IPS-20b (cell line): ENCODE results near the gene AFF2.

ENCODE experiments used
- H3K27ac ChIP-seq: one replicate; pipeline ENCODE4 v1.5.1; 2013; ENCODE audit warnings: low read length
- H3K27me3 ChIP-seq: 2 replicates; pipeline ENCODE4 v1.6.1; 2013; ENCODE audit warnings: mild to moderate bottlenecking, low read length, inconsistent platforms; ENCODE audit not compliant: insufficient read depth
- H3K36me3 ChIP-seq: 2 replicates; pipeline ENCODE4 v1.6.1; 2013; ENCODE audit warnings: low read depth, mild to moderate bottlenecking, inconsistent platforms, low read length, moderate library complexity; ENCODE audit not compliant: insufficient read depth
- H3K4me1 ChIP-seq: 2 replicates; pipeline ENCODE4 v1.6.1; 2013; ENCODE audit warnings: mild to moderate bottlenecking, control low read depth, inconsistent platforms, low read length, moderate library complexity; ENCODE audit not compliant: insufficient read depth
- H3K4me3 ChIP-seq: 2 replicates; pipeline ENCODE4 v1.5.1; 2013; ENCODE audit warnings: mild to moderate bottlenecking, low read length, inconsistent platforms
- H3K9ac ChIP-seq: 2 replicates; pipeline ENCODE4 v1.6.1; 2013; ENCODE audit warnings: low read depth, mild to moderate bottlenecking, inconsistent platforms, low read length, moderate library complexity
- H3K9me3 ChIP-seq: 2 replicates; pipeline ENCODE4 v1.6.1; 2013; ENCODE audit warnings: mild to moderate bottlenecking, low read depth, low read length, inconsistent platforms; ENCODE audit not compliant: insufficient read depth

The AFF2 gene

DNA sequence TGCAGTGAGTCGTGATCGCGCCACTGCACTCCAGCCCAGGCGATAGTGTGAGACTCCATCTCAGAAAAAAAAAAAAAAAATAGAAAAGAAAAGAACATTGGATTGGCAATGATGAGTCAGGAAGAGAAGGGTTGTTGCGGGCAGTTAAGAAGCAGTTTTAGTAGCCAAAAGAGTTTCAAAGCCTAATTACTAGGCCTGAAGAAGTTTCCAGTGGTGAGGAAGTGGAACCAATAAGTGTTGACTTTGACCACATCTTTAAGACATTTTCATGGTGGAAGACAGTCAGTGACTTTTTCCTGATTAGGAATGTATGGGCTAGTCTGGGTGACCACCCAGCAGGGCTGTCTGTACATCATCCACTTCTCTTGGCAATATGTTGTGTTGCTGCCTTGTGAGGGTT is 442.3 kb downstream of the AFF2 start:
- no peaks in the 10 kb centered on the region for H3K4me1 ChIP-seq
- H3K27me3 ChIP-seq = no peaks in the 10 kb centered on the region
- H3K9ac ChIP-seq = no peak overlapping the region
- no peaks in the 10 kb centered on the region for H3K36me3 ChIP-seq
- no peak overlapping the region for H3K4me3 ChIP-seq
- no peaks in the 10 kb centered on the region for H3K9me3 ChIP-seq
- no peak overlapping the region for H3K27ac ChIP-seq

DNA sequence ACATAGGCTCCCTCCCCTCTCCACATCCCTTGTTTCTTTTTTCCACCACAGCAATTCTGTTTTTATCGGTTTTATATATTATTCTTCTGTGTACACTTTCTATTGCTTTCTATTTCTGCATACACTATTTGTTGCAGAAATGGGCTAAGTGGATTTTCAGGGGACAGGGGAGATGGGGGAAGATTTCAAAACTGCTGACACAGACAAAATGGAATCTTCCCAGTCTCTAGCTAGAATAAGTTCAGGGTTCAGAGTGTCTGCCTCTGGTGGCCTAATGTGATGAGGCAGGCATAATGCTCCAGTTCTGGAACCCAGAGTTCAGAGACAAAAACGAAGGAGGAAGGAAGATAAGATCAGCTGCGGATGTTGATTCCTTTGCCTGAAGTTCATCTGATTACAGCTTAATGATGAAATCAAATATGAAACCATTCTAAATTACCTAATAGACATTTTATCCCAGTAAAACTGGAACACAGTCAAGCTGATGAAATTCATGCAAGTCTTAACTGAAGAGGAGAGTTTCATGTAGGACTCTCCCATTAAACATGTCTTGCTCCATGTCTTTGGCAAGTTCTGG is 447.1 kb downstream of the AFF2 start:
- no peaks in the 10 kb centered on the region for H3K27me3 ChIP-seq
- no peak overlapping the region for H3K9ac ChIP-seq
- H3K4me1 ChIP-seq = no peaks in the 10 kb centered on the region
- H3K9me3 ChIP-seq = no peaks in the 10 kb centered on the region
- H3K27ac ChIP-seq = no peak overlapping the region
- no peak overlapping the region for H3K4me3 ChIP-seq
- H3K36me3 ChIP-seq = no peaks in the 10 kb centered on the region

DNA sequence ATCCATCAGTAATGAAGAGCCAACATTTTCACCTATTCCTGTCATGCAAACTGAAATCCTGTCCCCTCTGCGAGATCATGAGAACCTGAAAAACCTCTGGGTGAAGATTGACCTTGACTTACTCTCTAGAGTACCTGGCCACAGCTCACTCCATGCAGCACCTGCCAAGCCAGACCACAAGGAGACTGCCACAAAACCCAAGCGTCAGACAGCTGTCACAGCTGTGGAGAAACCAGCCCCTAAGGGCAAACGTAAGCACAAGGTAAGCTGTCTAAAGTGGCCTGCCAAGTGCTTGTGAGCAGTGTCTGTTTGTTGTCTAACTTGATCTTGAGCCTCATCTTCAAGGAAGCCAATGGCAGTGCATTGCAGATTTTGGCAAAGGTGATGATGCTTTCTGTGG is 455.9 kb downstream of the AFF2 start:
- Histone ChIP-seq H3K4me3 (no peak overlapping the region), H3K27ac (no peak overlapping the region), H3K36me3 (no peaks in the 10 kb centered on the region), H3K27me3 (no peaks in the 10 kb centered on the region), H3K4me1 (no peaks in the 10 kb centered on the region), H3K9me3 (no peaks in the 10 kb centered on the region), H3K9ac (no peak overlapping the region)

DNA sequence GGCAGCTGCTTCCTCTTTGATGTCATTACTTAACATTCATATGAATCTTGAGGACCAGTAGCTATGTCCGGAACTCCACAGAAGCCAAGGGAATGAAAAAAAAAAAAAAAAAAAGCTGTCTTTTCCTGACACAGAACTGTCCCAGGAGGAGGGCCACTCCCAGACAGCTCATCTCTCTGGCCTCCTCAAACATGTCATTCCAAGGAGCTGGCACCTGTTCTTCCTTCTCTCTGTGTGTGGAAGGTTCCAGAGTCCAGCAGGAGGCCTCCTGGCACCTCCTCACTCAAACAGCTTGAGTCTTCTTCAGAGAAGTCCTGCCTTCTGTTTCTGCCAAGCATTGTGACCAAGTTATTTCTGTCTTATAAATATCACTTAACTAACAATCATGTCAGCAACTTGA is 458.5 kb downstream of the AFF2 start:
- Histone ChIP-seq H3K27ac (no peak overlapping the region), H3K4me3 (no peak overlapping the region), H3K27me3 (no peaks in the 10 kb centered on the region), H3K4me1 (no peaks in the 10 kb centered on the region), H3K36me3 (no peaks in the 10 kb centered on the region), H3K9me3 (no peaks in the 10 kb centered on the region), H3K9ac (no peak overlapping the region)

DNA sequence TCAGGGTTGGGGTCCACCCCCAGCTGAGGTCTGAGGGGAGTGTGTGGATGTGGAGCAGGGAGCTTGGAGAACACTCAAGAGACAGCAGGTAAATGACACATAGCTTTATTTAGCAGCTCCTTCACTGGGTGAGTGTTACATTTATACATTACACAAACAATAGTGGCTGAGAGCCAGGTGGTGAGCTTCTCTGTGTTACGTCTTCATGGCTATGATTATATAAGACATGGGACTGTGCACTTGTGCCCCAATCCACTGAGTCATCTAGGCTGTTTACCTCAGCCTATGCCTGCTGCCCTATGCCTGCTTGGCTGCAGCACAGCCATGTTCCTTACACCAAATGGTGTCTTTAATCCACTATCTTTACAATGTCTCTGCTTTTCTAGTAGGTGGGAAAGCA is 459.6 kb downstream of the AFF2 start:
- no peaks in the 10 kb centered on the region for H3K36me3 ChIP-seq
- no peak overlapping the region for H3K4me3 ChIP-seq

DNA sequence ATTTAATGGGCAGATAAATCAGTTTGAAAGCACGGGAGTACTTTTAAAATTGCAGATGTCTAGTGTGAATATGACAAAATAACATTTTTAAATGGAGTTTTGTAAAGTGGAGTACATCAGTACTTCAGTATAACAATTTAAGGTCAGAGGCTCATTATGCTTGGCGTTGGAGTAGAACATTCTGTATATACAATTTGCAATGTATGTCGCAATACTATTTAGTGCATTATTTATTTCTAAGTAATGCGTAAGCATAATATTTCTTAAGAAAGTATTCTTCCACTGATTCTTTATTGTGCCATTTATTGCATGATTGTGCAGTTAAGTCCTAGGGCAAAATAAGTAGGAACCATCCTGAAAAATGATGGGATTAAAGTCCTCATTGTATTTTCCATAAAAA is 461.6 kb downstream of the AFF2 start:
- Histone ChIP-seq H3K9me3 (no peaks in the 10 kb centered on the region), H3K27ac (no peak overlapping the region), H3K4me3 (no peak overlapping the region), H3K27me3 (no peaks in the 10 kb centered on the region), H3K4me1 (no peaks in the 10 kb centered on the region), H3K36me3 (no peaks in the 10 kb centered on the region), H3K9ac (no peak overlapping the region)

More for the DNA sequence above, 459.6 kb downstream of the AFF2 start:
- Histone ChIP-seq H3K27me3 (no peaks in the 10 kb centered on the region), H3K9ac (no peak overlapping the region), H3K9me3 (no peaks in the 10 kb centered on the region), H3K4me1 (no peaks in the 10 kb centered on the region), H3K27ac (no peak overlapping the region)

DNA sequence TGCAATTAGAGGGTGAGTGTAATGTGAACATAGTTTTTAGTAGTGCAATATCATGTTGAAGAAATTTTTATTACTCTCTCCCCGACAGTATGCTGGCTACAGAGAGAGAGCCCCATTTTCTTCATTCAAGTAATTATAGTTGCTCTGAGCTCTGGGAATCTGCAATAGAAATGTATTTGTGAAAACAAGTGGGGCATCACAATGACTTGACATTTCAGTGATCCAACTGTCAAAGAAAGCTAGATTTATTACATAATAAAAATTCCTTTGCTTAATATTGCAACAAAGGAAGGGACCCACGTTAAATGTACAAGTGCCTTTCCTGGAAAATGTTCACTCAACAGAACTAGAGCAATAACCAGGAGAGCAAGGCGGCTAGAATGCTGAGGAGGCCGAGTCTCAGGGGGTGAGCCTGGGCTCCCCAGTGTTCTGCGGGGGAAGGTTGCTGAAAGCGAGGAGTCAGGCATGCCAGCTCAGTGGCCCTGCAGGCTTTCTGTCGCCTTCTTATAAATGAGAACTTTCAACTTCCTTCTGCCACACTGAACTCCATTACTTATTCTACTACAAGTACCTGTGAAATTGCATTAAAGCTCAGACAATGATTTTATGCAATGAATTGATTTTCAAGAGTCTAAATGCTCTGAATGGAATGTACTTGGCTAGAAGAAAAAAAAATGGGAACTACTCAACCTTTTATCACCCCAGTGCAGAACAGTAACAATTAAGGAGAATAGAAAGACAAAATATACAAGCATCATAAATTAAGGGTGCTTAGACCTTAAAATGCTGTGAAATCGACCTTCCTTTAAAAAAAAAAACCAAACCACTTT is 476.4 kb downstream of the AFF2 start:
- Histone ChIP-seq H3K27me3 (no peaks in the 10 kb centered on the region), H3K27ac (no peak overlapping the region), H3K9me3 (no peaks in the 10 kb centered on the region), H3K4me1 (no peaks in the 10 kb centered on the region), H3K9ac (no peak overlapping the region), H3K4me3 (no peak overlapping the region), H3K36me3 (no peaks in the 10 kb centered on the region)

DNA sequence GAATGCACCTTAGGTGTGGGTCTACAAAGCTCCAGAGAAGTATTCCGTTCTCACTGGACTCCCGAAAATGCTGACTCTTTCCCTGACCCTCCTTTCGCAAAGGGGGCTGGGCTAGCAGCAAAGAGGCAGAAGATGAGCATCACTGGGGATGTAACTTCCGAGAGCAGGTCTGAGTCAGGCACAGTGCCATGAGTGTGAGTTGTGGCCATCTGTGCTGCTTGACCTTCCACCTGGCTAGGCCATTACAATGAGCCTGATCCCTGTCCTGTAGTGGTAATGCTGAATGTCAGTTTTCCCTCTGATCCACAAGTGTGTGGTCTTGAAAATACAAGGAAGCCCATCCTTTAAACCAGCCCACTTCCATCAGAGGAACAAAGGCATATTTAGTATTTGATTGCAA is 479.4 kb downstream of the AFF2 start:
- H3K36me3 ChIP-seq = no peaks in the 10 kb centered on the region
- no peaks in the 10 kb centered on the region for H3K9me3 ChIP-seq

DNA sequence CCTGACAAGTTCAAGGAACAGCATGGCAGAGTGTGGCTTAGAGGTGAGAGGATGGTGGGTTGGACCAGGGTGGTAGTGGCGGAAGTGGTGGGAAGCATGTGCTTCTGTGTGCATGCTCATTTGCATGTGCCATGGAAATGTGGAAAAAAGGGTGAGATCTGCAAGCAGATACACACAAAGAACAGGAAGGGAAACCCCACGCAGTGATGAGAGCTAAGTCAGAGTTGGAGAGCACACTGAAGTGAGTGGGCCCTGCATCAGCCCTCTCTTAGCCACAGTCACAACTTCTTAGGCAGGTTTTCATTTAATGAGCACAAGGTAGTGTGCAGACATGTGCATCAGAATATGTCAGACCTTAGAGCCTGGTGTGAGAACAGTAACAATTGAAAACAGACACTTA is 483.8 kb downstream of the AFF2 start:
- no peak overlapping the region for H3K4me3 ChIP-seq
- no peaks in the 10 kb centered on the region for H3K4me1 ChIP-seq
- no peaks in the 10 kb centered on the region for H3K9me3 ChIP-seq
- no peaks in the 10 kb centered on the region for H3K27me3 ChIP-seq
- no peak overlapping the region for H3K27ac ChIP-seq
- no peak overlapping the region for H3K9ac ChIP-seq
- H3K36me3 ChIP-seq = no peaks in the 10 kb centered on the region

More for the DNA sequence above, 479.4 kb downstream of the AFF2 start:
- Histone ChIP-seq H3K27ac (no peak overlapping the region), H3K9ac (no peak overlapping the region), H3K27me3 (no peaks in the 10 kb centered on the region), H3K4me1 (no peaks in the 10 kb centered on the region), H3K4me3 (no peak overlapping the region)

DNA sequence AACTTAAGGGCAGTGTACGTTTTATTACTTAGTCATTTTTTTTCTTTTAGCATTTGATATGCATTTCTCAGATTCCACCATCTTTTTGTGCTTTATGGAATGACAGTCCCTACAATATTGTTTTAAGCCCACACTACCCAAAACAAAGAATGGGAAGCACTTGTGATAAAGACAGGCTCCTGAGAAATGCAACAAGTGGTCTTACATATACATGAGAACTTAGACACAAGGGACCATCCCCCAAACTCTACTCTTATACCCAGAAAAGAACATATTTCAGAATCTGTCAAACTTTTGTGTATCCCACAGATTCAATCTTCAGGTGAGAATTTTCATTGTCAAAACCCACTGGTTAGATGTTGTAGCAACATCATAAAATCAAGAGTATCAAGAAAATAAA is 491.1 kb downstream of the AFF2 start:
- no peaks in the 10 kb centered on the region for H3K9me3 ChIP-seq
- no peaks in the 10 kb centered on the region for H3K4me1 ChIP-seq
- no peak overlapping the region for H3K27ac ChIP-seq
- no peaks in the 10 kb centered on the region for H3K36me3 ChIP-seq
- H3K27me3 ChIP-seq = no peaks in the 10 kb centered on the region
- H3K9ac ChIP-seq = no peak overlapping the region
- H3K4me3 ChIP-seq = no peak overlapping the region

DNA sequence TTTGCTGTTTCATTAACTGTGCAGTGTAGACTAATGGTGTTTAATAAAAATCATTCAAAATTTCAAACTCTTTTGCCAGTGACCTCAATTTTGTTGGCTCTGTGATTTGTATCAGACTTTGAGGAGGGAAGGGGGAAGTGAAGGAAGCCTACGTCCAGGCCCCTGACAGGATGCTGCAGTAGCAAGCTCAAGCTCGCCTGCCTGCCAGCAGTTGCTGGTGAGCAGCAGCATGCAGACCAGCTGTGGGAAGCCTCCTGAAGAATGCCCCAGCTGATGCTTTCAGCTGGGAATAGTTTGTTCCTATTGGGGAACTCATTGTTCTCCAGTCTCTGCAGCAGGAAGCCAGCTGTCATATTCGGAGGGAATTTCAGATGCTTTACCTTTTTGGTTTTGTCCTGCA is 495.2 kb downstream of the AFF2 start:
- no peak overlapping the region for H3K27ac ChIP-seq
- H3K4me3 ChIP-seq = no peak overlapping the region
- no peak overlapping the region for H3K9ac ChIP-seq
- no peaks in the 10 kb centered on the region for H3K4me1 ChIP-seq
- no peaks in the 10 kb centered on the region for H3K36me3 ChIP-seq
- no peaks in the 10 kb centered on the region for H3K27me3 ChIP-seq
- H3K9me3 ChIP-seq = no peaks in the 10 kb centered on the region

DNA sequence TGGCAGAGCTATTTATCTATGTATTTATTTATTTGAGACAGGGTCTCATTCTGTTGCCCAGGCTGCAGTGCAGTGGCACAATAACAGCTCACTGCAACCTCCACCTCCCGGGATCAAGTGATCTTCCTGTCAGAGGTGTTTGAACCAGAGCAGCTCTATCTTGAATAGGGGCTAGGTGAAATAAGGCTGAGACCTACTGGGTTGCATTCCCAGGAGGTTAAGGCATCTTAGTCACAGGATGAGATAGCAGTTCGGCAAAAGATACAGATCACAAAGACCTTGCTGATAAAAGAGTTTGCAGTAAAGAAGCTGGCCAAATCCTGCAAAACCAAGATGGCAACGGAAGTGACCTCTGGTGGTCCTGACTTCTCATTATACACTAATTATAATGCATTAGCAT is 501.9 kb downstream of the AFF2 start:
- H3K4me1 ChIP-seq = no peaks in the 10 kb centered on the region
- no peak overlapping the region for H3K9ac ChIP-seq
- no peaks in the 10 kb centered on the region for H3K36me3 ChIP-seq
- no peaks in the 10 kb centered on the region for H3K27me3 ChIP-seq
- H3K4me3 ChIP-seq = no peak overlapping the region
- H3K9me3 ChIP-seq = no peaks in the 10 kb centered on the region
- no peak overlapping the region for H3K27ac ChIP-seq
